HG02852 (cell line): ENCODE results near the gene DCAF11.
"Not testable (repeated sequence)": the region's sequence is repeated elsewhere in the genome, so short reads cannot be mapped to it uniquely, and the experiment has no call there.

Experiments
- ATAC-seq: cut with Tn5 transposase; IDR thresholded peaks from one replicate; pipeline ENCODE4 v1.9.1; 2021; ENCODE audit warnings: mild to moderate bottlenecking, moderate library complexity; ENCODE audit not compliant: unreplicated experiment

DCAF11 gene

GRCh38 chr14:24095271-24096068 is 19.1 kb upstream of the DCAF11 start:
- ATAC-seq, result peak; percentile 70

- no peak for ATAC-seq
Observed at GRCh38 chr14:24096545-24097181, 17.9 kb upstream of the DCAF11 start.

- no peak for ATAC-seq
Observed at GRCh38 chr14:24098229-24098926, 16.2 kb upstream of the DCAF11 start.

- no peak for ATAC-seq
Observed at GRCh38 chr14:24098927-24099813, 15.4 kb upstream of the DCAF11 start.

- no peak for ATAC-seq
Observed at GRCh38 chr14:24100197-24100981, 14.2 kb upstream of the DCAF11 start.

- no peak for ATAC-seq
Observed at GRCh38 chr14:24100982-24101494, 13.5 kb upstream of the DCAF11 start.

- ATAC-seq, result no peak
Observed at GRCh38 chr14:24102357-24103048, 12.1 kb upstream of the DCAF11 start.

GRCh38 chr14:24103451-24103850 is 11.1 kb upstream of the DCAF11 start:
- ATAC-seq, result no peak

GRCh38 chr14:24105609-24106239 is 8.9 kb upstream of the DCAF11 start:
- ATAC-seq, result not testable (repeated sequence)

GRCh38 chr14:24106672-24107271 is 7.8 kb upstream of the DCAF11 start:
- no peak for ATAC-seq

GRCh38 chr14:24108336-24108874 is 6.2 kb upstream of the DCAF11 start:
- ATAC-seq, result peak; percentile 27

- no peak for ATAC-seq
Observed at GRCh38 chr14:24110060-24110459, 4.5 kb upstream of the DCAF11 start.

- no peak for ATAC-seq
Observed at GRCh38 chr14:24110523-24110922, 4.1 kb upstream of the DCAF11 start.

- no peak for ATAC-seq
Observed at GRCh38 chr14:24113379-24113800, 1.2 kb upstream of the DCAF11 start.

GRCh38 chr14:24113801-24114531 is 611 bp upstream of the DCAF11 start:
- peak; percentile 27 for ATAC-seq

GRCh38 chr14:24115422-24116127 is 998 bp downstream of the DCAF11 start:
- ATAC-seq, result no peak
